HepG2 (cell line): ENCODE data around the gene RUSC1. TPM values are rescaled to one million over a fixed set of nuclear protein-coding genes. Genes with fewer than 3 reads are reported as not detected.
A peak's percentile ranks its signal among the peaks of the same experiment; 100 is the strongest.

Experiments
- DNMT3B ChIP-seq: conservative IDR thresholded peaks from 2 replicates; pipeline ENCODE4 v1.6.1; 2016; ENCODE audit warnings: missing biosample characterization, control low read depth
- EEA1 ChIP-seq: sonication (generic); formaldehyde crosslinking; IDR thresholded peaks from 2 replicates; pipeline ENCODE4 v1.5.1; 2020; ENCODE audit warnings: mild to moderate bottlenecking, missing genetic modification reagents, borderline replicate concordance
- ELF3 ChIP-seq: IDR thresholded peaks from 2 replicates; pipeline ENCODE4 v1.6.1; 2016; ENCODE audit warnings: missing genetic modification reagents, missing compliant biosample characterization
- FOXC1 ChIP-seq: sonication (generic); formaldehyde crosslinking; IDR thresholded peaks from 2 replicates; pipeline ENCODE4 v1.8.0; 2022; ENCODE audit warnings: mild to moderate bottlenecking, missing genetic modification reagents, borderline replicate concordance
- FOXM1 ChIP-seq: sonication (generic); formaldehyde crosslinking; IDR thresholded peaks from 2 replicates; pipeline ENCODE4 v1.5.0; 2020; ENCODE audit warnings: missing genetic modification reagents
- HNRNPH1 ChIP-seq: fragments of 200-400 bp; formaldehyde crosslinking; optimal IDR thresholded peaks from 2 replicates; pipeline ENCODE3; 2017; ENCODE audit warnings: mild to moderate bottlenecking, low read depth, low read length
- KLF11 ChIP-seq: IDR thresholded peaks from 2 replicates; pipeline ENCODE4 v1.6.1; 2016; ENCODE audit warnings: missing compliant biosample characterization
- MED1 ChIP-seq: sonication (generic); formaldehyde crosslinking; IDR thresholded peaks from 2 replicates; pipeline ENCODE4 v1.4.0; 2020; ENCODE audit warnings: missing genetic modification reagents
- MEF2D ChIP-seq: sonication (generic); formaldehyde crosslinking; IDR thresholded peaks from 2 replicates; pipeline ENCODE4 v1.5.1; 2020; ENCODE audit warnings: mild to moderate bottlenecking, missing genetic modification reagents
- MEIS2 ChIP-seq: sonication (generic); formaldehyde crosslinking; IDR thresholded peaks from 2 replicates; pipeline ENCODE4 v1.9.0; 2021; ENCODE audit warnings: mild to moderate bottlenecking, missing genetic modification reagents
- MIXL1 ChIP-seq: IDR thresholded peaks from 2 replicates; pipeline ENCODE4 v1.6.1; 2016
- MXD3 ChIP-seq: IDR thresholded peaks from 2 replicates; pipeline ENCODE4 v1.6.1; 2016; ENCODE audit warnings: mild to moderate bottlenecking, missing biosample characterization, missing genetic modification reagents
- RERE ChIP-seq: IDR thresholded peaks from 2 replicates; pipeline ENCODE4 v1.6.1; 2016; ENCODE audit warnings: low read depth, missing genetic modification reagents, missing compliant biosample characterization
- SYNCRIP ChIP-seq: fragments of 200-400 bp; formaldehyde crosslinking; IDR thresholded peaks from 2 replicates; pipeline ENCODE4 v1.6.1; 2018; ENCODE audit warnings: mild to moderate bottlenecking, low read depth, low read length; ENCODE audit not compliant: insufficient read depth
- ZBTB21 ChIP-seq: sonication (generic); formaldehyde crosslinking; IDR thresholded peaks from 2 replicates; pipeline ENCODE4 v1.4.0; 2020; ENCODE audit warnings: missing genetic modification reagents
- ZNF468 ChIP-seq: sonication (generic); formaldehyde crosslinking; IDR thresholded peaks from 2 replicates; pipeline ENCODE4 v1.8.0; 2022; ENCODE audit warnings: mild to moderate bottlenecking, moderate library complexity, missing genetic modification reagents
- ZNF749 ChIP-seq: sonication (generic); formaldehyde crosslinking; IDR thresholded peaks from 2 replicates; pipeline ENCODE4 v1.8.0; 2022; ENCODE audit warnings: mild to moderate bottlenecking, missing genetic modification reagents, moderate library complexity, borderline replicate concordance
- polyA plus RNA-seq, 8 experiments: library from polyadenylated mRNA; depleted of rRNA in 3 of 8; stranded (reverse) in 7 of 8; unstranded in 1 of 8; fragments of >200 nt; fragmentation: Illumina TruSeq in 4 of 8; extraction: Trizol in 4 of 8; gene quantifications; 2 replicates each; pipeline versions ENCODE4 v1.2.1 to v1.2.3, GENCODE V29; 2011 to 2016; ENCODE audit warnings: low read depth in 4 of 8, missing spikeins in 1 of 8, mixed read lengths in 1 of 8; ENCODE audit not compliant: insufficient read depth in 1 of 8
- total RNA-seq, 5 experiments: library from RNA; depleted of rRNA; stranded (reverse); fragments of >200 nt; fragmentation: Illumina TruSeq; extraction: Trizol; gene quantifications; 2 replicates each; pipeline ENCODE4 v1.2.3, GENCODE V29; 2016; ENCODE audit warnings: low read depth in 1 of 5
- TF ChIP-seq, protein P1 (sequence below): sonication (generic); formaldehyde crosslinking; IDR thresholded peaks from 2 replicates; pipeline ENCODE4 v1.8.1; 2023; ENCODE audit warnings: mild to moderate bottlenecking, moderate library complexity, missing genetic modification reagents
- TF ChIP-seq, protein P2 (sequence below): sonication (generic); formaldehyde crosslinking; IDR thresholded peaks from 2 replicates; pipeline ENCODE4 v1.5.0; 2020; ENCODE audit warnings: missing genetic modification reagents
- TF ChIP-seq, protein P3 (sequence below): sonication (generic); formaldehyde crosslinking; IDR thresholded peaks from 2 replicates; pipeline ENCODE4 v1.5.0; 2020; ENCODE audit warnings: mild to moderate bottlenecking, missing genetic modification reagents, moderate library complexity

The RUSC1 gene
- total and polyA plus RNA-seq, 2 of the 13 experiments (the other 11 are each of a cell fraction or from before 2014, with no cell fraction given): 18.7 to 20.4 TPM

DNA sequence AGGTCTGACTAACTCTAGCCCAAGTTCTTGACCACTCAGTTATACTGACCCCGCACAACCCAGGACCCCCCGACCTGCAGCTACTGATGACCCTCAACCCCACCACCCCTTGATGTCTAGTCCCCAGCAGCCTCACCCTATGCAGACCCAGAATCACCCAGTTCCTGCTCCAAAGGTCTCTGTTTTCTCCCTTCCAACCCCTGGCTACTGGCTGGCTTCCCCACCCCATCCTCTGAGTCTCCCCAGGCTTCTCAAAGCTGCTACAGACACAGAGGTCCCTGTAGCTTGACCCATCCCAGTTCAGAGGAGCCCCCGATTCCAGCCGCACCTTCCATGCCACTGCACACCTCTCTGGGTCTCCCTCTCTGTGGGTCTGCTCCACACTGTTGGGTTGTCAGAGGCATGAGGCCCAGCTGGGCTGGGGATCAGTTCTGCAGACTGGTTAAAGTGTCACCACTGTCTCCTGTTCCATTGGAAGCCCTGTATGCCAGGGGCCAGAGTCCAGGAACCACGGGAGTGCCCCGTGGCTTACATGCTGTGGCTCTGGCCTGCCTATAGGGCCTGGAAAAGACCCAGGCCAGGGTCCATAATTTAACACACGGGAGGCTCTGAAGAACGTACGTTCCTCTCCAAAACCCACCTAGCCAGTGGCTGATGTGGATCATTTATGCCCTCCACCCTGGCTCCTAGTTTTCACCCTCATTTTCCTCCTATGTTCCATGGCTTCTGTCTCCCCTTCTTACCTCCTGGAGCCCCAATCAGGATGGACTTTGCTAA, 20.0 kb upstream of the RUSC1 start (continued):
- no peak; the same call in 1 of the 2 replicates for TF ChIP-seq RERE (CRISPR knock-in tag)
- 0 out of 2 replicates have a peak, but pooled peaks have one; percentile 41 for TF ChIP-seq KLF11 (CRISPR knock-in tag)
- TF ChIP-seq ZBTB21 (CRISPR knock-in tag): no peak
- no peak for TF ChIP-seq DNMT3B (CRISPR knock-in tag)
- TF ChIP-seq FOXC1 (CRISPR knock-in tag): peak; percentile 91
- TF ChIP-seq FOXM1 (CRISPR knock-in tag): no peak
- peak; percentile 89 for TF ChIP-seq MIXL1 (CRISPR knock-in tag)
- TF ChIP-seq MEIS2 (CRISPR knock-in tag): peak; percentile 91
- TF ChIP-seq, protein P1, sequence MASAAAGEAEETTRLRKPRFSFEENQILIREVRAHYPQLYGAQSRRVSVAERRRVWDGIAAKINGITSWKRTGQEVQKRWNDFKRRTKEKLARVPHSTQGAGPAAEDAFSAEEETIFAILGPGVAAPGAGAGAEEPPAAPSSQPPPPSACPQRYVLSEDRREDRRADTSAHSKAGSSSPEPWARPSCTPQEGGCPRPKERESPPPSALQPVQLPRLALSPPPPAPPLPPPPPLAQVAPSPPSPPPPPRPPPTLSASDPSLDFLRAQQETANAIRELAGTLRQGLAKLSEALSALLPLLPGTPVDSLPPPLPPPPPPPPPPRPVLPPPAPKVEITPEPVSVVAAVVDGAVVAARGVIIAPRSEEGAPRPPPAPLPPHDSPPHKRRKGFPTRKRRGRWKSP (CRISPR knock-in tag): peak; percentile 64; the same call in 1 of the 2 replicates
- no peak for TF ChIP-seq SYNCRIP
- TF ChIP-seq MXD3 (CRISPR knock-in tag): peak; percentile 80
- TF ChIP-seq ZNF468 (CRISPR knock-in tag): no peak
- TF ChIP-seq MED1 (CRISPR knock-in tag): peak; percentile 94
- no peak for TF ChIP-seq ZNF749 (CRISPR knock-in tag)
- peak; percentile 70; the same call in 1 of the 2 replicates for TF ChIP-seq MEF2D (CRISPR knock-in tag)
- TF ChIP-seq, protein P2, sequence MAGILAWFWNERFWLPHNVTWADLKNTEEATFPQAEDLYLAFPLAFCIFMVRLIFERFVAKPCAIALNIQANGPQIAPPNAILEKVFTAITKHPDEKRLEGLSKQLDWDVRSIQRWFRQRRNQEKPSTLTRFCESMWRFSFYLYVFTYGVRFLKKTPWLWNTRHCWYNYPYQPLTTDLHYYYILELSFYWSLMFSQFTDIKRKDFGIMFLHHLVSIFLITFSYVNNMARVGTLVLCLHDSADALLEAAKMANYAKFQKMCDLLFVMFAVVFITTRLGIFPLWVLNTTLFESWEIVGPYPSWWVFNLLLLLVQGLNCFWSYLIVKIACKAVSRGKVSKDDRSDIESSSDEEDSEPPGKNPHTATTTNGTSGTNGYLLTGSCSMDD: no peak
- no peak for TF ChIP-seq HNRNPH1
- TF ChIP-seq ELF3 (CRISPR knock-in tag): peak; percentile 59
- peak; percentile 73; the same call in 1 of the 2 replicates for TF ChIP-seq EEA1 (CRISPR knock-in tag)
- TF ChIP-seq, protein P3, sequence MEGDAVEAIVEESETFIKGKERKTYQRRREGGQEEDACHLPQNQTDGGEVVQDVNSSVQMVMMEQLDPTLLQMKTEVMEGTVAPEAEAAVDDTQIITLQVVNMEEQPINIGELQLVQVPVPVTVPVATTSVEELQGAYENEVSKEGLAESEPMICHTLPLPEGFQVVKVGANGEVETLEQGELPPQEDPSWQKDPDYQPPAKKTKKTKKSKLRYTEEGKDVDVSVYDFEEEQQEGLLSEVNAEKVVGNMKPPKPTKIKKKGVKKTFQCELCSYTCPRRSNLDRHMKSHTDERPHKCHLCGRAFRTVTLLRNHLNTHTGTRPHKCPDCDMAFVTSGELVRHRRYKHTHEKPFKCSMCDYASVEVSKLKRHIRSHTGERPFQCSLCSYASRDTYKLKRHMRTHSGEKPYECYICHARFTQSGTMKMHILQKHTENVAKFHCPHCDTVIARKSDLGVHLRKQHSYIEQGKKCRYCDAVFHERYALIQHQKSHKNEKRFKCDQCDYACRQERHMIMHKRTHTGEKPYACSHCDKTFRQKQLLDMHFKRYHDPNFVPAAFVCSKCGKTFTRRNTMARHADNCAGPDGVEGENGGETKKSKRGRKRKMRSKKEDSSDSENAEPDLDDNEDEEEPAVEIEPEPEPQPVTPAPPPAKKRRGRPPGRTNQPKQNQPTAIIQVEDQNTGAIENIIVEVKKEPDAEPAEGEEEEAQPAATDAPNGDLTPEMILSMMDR: peak; percentile 32
